ENCODE results near the gene HMSD. TPM values are rescaled to one million over a fixed set of nuclear protein-coding genes. Genes with fewer than 3 reads are reported as not detected.

The HMSD gene, protein sequence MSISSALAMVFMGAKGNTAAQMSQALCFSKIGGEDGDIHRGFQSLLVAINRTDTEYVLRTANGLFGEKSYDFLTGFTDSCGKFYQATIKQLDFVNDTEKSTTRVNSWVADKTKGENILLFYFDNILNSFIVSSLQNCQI
- total RNA-seq (2013) = not detected
- polyA plus RNA-seq = not detected
- polyA minus RNA-seq = not detected in 2 replicates
- total RNA-seq = 0.14 to 0.96 (median 0.25) reads per million in 11 experiments

DNA sequence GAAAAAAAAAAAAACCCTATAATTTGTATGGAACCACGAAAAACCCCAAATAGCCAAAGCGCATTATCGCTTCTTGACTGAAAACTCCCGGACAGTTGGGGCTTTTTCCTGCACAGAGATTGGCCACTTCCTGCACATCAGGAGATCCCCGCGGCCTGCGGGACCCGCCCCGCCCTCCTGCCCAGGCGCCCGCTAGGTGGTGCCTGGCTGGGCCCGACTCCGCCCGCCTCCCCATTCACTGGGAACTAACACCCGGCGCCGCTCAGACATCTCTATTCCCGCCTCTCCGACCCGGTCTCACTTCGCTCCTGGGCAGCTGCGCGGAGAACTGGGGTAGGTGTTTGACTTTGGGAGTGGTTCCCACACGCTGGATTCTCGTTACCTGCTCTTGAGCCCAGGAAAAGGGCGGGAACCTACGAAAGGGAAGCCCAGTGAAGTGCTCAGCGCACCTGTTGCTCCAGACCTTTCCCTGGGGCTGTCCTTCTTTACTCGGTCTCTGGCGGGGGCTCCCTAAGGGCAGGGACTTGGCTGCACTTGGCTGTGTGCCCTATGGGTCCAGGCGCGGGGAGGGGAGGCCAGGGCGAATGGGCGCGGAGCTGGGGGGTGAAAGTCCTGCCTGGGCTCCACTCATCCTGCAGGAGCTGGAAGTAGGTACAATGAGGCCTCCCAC, at the start of gene HMSD:
Gene HMSD, plus strand, starts transcription at position 234 of the 670 bp plus-strand sequence. CDS start 4,155 bp downstream, outside the sequence.
- H3K27ac ChIP-seq (ENCODE audit: low read depth in 1 of 2, low read length in 2 of 2) = no peak within 1 kb of the TSS
- peak within 1 kb of the TSS in 1 of 3 experiments; percentile 51 for H3K4me3 ChIP-seq (replicated peaks in 1 of 3; ENCODE audit: low read depth in 2 of 3, low read length in 3 of 3)
- Mint-ChIP-seq H3K4me3 (peak within 1 kb of the TSS; percentile 66 to 83), H3K36me3 (no peaks in the 10 kb centered on the region), H3K4me1 (peaks cover 18% of the 10 kb centered on the region), H3K27ac (no peak within 1 kb of the TSS), H3K9me3 (peaks cover 0 to 4% (median 2%) of the 10 kb centered on the region in 7 donors), H3K27me3 (ENCODE audit: low read depth in 3 of 3) (peaks cover 0 to 4% (median 2%) of the 10 kb centered on the region in 3 donors)
- WGBS (ENCODE audit: insufficient coverage) = 22% methylated on average over 35 of the region's 35 CpGs
- no peaks in the 10 kb centered on the region for H3K9me3 ChIP-seq (replicated peaks in 1 of 2; ENCODE audit: control insufficient read depth in 1 of 2, insufficient read depth in 1 of 2, low read length in 2 of 2)
- H4K20me1 ChIP-seq (ENCODE audit: insufficient read depth, low read length) = no peaks in the 10 kb centered on the region
- H3K4me2 ChIP-seq (replicated peaks; ENCODE audit: extremely low read depth, low read length, poor library complexity, severe bottlenecking) = peak within 1 kb of the TSS; percentile 59
- peak within 1 kb of the TSS; percentile 74 for H2AFZ ChIP-seq (ENCODE audit: insufficient read depth, low read depth, low read length, poor library complexity, severe bottlenecking)
- TF ChIP-seq, protein P1, sequence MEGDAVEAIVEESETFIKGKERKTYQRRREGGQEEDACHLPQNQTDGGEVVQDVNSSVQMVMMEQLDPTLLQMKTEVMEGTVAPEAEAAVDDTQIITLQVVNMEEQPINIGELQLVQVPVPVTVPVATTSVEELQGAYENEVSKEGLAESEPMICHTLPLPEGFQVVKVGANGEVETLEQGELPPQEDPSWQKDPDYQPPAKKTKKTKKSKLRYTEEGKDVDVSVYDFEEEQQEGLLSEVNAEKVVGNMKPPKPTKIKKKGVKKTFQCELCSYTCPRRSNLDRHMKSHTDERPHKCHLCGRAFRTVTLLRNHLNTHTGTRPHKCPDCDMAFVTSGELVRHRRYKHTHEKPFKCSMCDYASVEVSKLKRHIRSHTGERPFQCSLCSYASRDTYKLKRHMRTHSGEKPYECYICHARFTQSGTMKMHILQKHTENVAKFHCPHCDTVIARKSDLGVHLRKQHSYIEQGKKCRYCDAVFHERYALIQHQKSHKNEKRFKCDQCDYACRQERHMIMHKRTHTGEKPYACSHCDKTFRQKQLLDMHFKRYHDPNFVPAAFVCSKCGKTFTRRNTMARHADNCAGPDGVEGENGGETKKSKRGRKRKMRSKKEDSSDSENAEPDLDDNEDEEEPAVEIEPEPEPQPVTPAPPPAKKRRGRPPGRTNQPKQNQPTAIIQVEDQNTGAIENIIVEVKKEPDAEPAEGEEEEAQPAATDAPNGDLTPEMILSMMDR (IDR thresholded peaks at IDR 0.05) = peak; percentile 57
- peaks cover 9 to 10% of the 10 kb centered on the region in 2 donors for H3K4me1 ChIP-seq (ENCODE audit: control insufficient read depth in 1 of 2, insufficient read depth in 2 of 2, low read length in 2 of 2)
- H3K27me3 ChIP-seq (ENCODE audit: control insufficient read depth in 2 of 2, insufficient read depth in 2 of 2, low read length in 2 of 2) = no peaks in the 10 kb centered on the region
- no peaks in the 10 kb centered on the region for H3K79me2 ChIP-seq (ENCODE audit: insufficient read depth, low read length)
- DNase-seq = peak in 2 of 3 donors; percentile 60 to 86
- H3K9ac ChIP-seq (ENCODE audit: insufficient read depth, low read length, poor library complexity, severe bottlenecking) = no peak within 1 kb of the TSS
- intact Hi-C loops (cut with micrococcal nuclease) = no loop called here
- no peaks in the 10 kb centered on the region for H3K36me3 ChIP-seq (replicated peaks in 1 of 2; ENCODE audit: control insufficient read depth in 1 of 2, insufficient read depth in 2 of 2, low read length in 2 of 2)

DNA sequence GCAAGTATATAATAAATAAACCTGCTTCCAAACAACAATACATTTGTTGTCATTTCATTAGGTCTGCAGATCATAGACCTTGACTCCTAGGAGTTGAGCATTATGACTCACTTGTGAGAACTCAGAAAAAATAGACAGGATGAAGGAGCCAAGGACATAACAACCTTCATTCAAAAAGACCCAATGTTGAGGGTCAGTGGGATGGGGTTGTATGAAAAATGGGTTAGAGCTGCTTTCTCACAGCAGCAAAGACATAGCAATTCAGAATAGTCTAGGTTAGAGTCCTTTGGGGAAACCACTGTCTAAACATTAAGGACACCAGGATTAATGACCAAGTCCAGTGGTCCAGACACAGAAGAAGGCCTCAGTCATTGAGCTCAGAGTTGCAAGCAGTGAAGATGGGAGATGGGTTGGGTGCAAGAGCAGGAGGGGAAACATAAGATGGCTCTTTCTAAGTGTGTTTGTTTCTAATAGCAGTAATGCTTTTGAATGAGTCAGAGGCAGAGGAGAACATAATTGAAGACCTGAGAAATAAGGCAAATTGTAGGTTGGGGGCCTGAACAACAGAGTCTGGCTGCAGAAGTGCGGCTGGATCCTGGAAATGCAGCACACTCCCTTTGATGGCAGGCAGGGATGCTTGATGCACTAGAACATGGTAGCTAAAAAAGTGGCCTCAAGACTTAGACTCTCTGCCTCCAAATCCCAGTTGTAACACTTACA, 45.1 kb upstream of the HMSD start:
- no peak overlapping the region for H3K4me2 ChIP-seq (replicated peaks; ENCODE audit: extremely low read depth, low read length, poor library complexity, severe bottlenecking)
- Mint-ChIP-seq H3K4me3 (no peak overlapping the region), H3K4me1 (peaks cover 64% of the 10 kb centered on the region), H3K36me3 (peaks cover 37 to 53% of the 10 kb centered on the region in 2 donors), H3K9me3 (peaks cover 0 to 6% (median 3%) of the 10 kb centered on the region in 7 donors), H3K27me3 (ENCODE audit: low read depth in 3 of 3) (peaks cover 0 to 2% (median 0%) of the 10 kb centered on the region in 3 donors), H3K27ac (peak overlapping the region in 4 of 7 donors; percentile 10 to 82 (median 50))
- H3K4me1 ChIP-seq (ENCODE audit: control insufficient read depth in 1 of 2, insufficient read depth in 2 of 2, low read length in 2 of 2) = peaks cover 27 to 41% of the 10 kb centered on the region in 2 donors
- TF ChIP-seq, protein P1 (IDR thresholded peaks at IDR 0.05) = no peak
- intact Hi-C loops (cut with micrococcal nuclease) = no loop called here
- peak in 1 of 3 donors; percentile 48 for DNase-seq
- H3K9me3 ChIP-seq (replicated peaks in 1 of 2; ENCODE audit: control insufficient read depth in 1 of 2, insufficient read depth in 1 of 2, low read length in 2 of 2) = peaks cover 0 to 2% of the 10 kb centered on the region in 2 donors
- H3K27ac ChIP-seq (ENCODE audit: low read depth in 1 of 2, low read length in 2 of 2) = no peak overlapping the region
- peaks cover 60% of the 10 kb centered on the region for H3K79me2 ChIP-seq (ENCODE audit: insufficient read depth, low read length)
- H3K9ac ChIP-seq (ENCODE audit: insufficient read depth, low read length, poor library complexity, severe bottlenecking) = no peak overlapping the region
- no peaks in the 10 kb centered on the region for H4K20me1 ChIP-seq (ENCODE audit: insufficient read depth, low read length)
- H3K36me3 ChIP-seq (replicated peaks in 1 of 2; ENCODE audit: control insufficient read depth in 1 of 2, insufficient read depth in 2 of 2, low read length in 2 of 2) = peaks cover 25 to 53% of the 10 kb centered on the region in 2 donors
- H3K27me3 ChIP-seq (ENCODE audit: control insufficient read depth in 2 of 2, insufficient read depth in 2 of 2, low read length in 2 of 2) = no peaks in the 10 kb centered on the region
- no peak overlapping the region for H2AFZ ChIP-seq (ENCODE audit: insufficient read depth, low read depth, low read length, poor library complexity, severe bottlenecking)
- no peak overlapping the region for H3K4me3 ChIP-seq (replicated peaks in 1 of 3; ENCODE audit: low read depth in 2 of 3, low read length in 3 of 3)
- 100% methylated on average over 1 of the region's 1 CpG for WGBS (ENCODE audit: insufficient coverage)
